Activated CD8-positive, alpha-beta memory T cell treated with anti-CD3 and anti-CD28 coated beads, Interleukin-2, amount 10 ng/mL, durations not matched to agents 7 days and 5 days (primary cell): Measurements from ENCODE around the gene RHBDF1. TPM values are rescaled to one million over a fixed set of nuclear protein-coding genes. Genes with fewer than 3 reads are reported as not detected.
A peak's percentile ranks its signal among the peaks of the same experiment; 100 is the strongest.

Experiments
- ATAC-seq: fragments of 150-1000 bp; cut with Tn5 transposase; one replicate; pipeline ENCODE4 v1.10.0; 2021; ENCODE audit warnings: moderate library complexity
- CTCF ChIA-PET: fragments of 350-600 bp; sonication (Branson Sonifier 250); formaldehyde crosslinking; loops from one replicate; lab custom pipeline; 2021; ENCODE audit warnings: antibody characterized with exemption; lab: Charles Lee
- DNase-seq: peaks from one replicate; pipeline ENCODE4 v3.0.0-alpha.2; 2020
- H3K27ac Mint-ChIP-seq: one replicate; pipeline ENCODE4 v1.8.0; 2021; ENCODE audit warnings: mild to moderate bottlenecking, mixed read lengths
- H3K27me3 Mint-ChIP-seq: one replicate; pipeline ENCODE4 v1.8.0; 2021; ENCODE audit warnings: mixed read lengths
- H3K36me3 Mint-ChIP-seq: one replicate; pipeline ENCODE4 v1.8.0; 2021; ENCODE audit warnings: mild to moderate bottlenecking, mixed read lengths
- H3K4me1 Mint-ChIP-seq: one replicate; pipeline ENCODE4 v1.8.0; 2021; ENCODE audit warnings: mixed read lengths
- H3K4me3 Mint-ChIP-seq: one replicate; pipeline ENCODE4 v1.8.0; 2021; ENCODE audit warnings: mild to moderate bottlenecking, moderate library complexity, mixed read lengths
- H3K9me3 Mint-ChIP-seq: one replicate; pipeline ENCODE4 v1.8.0; 2022; ENCODE audit warnings: low read depth, mixed read lengths
- total RNA-seq, 2 experiments: library from RNA; stranded (reverse); gene quantifications; one replicate each; pipeline ENCODE4 v1.2.3, GENCODE V29; 2021

Gene RHBDF1
- total RNA-seq, 2 experiments from 2014 or later: 0.23 to 0.33 TPM

- Mint-ChIP-seq H3K27me3 (peaks cover 23% of the 10 kb centered on the region), H3K4me1 (peaks cover 29% of the 10 kb centered on the region), H3K36me3 (peaks cover 3% of the 10 kb centered on the region), H3K9me3 (no peaks in the 10 kb centered on the region), H3K4me3 (peak overlapping the region; percentile 86), H3K27ac (no peak overlapping the region)
- peak; percentile 56 for DNase-seq
- CTCF ChIA-PET: interaction anchor here (1.0 to 6.7 kb wide), 5 partner anchors 12 to 285 kb away, joined by 3 to 78 read pairs (median 5); partner anchors contain the start of gene FAM234A
- no peak for ATAC-seq
These were observed 4.3 kb upstream of the RHBDF1 start for GRCh38 chr16:76535-77272.

DNA sequence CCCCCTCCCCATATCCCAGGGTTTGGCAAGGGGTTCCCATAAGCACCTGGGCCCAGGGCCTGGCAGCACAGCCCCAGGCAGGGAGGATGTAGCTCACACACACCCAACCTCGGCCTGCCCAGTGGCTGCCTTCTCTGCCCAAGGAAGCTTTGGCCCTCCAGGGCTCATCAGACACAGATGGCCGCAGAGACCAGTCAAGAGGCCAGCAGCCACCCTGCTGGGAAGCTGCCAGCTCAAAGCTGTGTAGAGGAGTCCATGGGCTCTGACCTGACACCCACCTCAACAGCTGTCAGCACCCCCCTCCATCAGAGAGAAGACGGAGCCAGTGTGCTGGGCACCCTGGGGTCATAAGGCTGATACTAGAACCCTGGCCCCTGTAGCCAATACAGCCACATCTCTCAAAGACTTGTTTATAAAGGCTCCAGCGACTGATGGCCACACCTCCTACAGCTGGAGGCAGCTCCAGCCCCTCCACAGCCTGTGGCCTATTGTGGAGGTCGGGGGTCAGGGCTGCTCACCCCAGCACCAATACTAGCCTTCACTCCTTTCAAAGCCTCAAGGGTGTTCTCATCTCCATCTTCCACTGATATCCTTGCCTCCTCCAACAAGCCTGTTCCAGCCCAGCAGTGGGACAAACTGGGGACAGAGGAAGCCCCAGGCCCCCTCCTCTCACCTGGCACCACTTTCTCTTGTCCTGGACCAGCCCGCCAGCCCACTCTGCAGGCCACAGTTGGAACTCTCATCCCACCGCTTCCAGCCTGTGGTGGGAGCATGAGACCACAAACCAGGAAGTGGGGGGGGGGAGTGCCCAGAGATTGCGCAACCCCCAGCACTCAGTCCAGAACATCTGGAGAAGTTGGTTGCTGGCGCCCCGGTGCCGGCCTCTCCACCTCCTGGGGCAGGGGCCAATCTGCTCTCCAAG, 3.4 kb upstream of the RHBDF1 start:
- H3K4me3 Mint-ChIP-seq: no peak overlapping the region
- no peak overlapping the region for H3K27ac Mint-ChIP-seq
- H3K27me3 Mint-ChIP-seq: peaks cover 30% of the 10 kb centered on the region
- H3K4me1 Mint-ChIP-seq: peaks cover 29% of the 10 kb centered on the region
- ATAC-seq: no peak
- DNase-seq: no peak
- H3K36me3 Mint-ChIP-seq: peaks cover 3% of the 10 kb centered on the region
- CTCF ChIA-PET: interaction anchor here (0.8 to 14.8 kb wide), 8 partner anchors 11 to 287 kb away, joined by 3 to 350 read pairs (median 5); partner anchors contain the start of genes POLR3K and SNRNP25
- H3K9me3 Mint-ChIP-seq: no peaks in the 10 kb centered on the region

- CTCF ChIA-PET: interaction anchor here (1.4 to 14.8 kb wide), 6 partner anchors 10 to 288 kb away, joined by 3 to 350 read pairs (median 6); partner anchors contain the start of genes POLR3K and SNRNP25
- Mint-ChIP-seq H3K27me3 (peaks cover 39% of the 10 kb centered on the region), H3K36me3 (peaks cover 3% of the 10 kb centered on the region), H3K4me3 (no peak overlapping the region), H3K27ac (no peak overlapping the region), H3K9me3 (no peaks in the 10 kb centered on the region), H3K4me1 (peaks cover 29% of the 10 kb centered on the region)
- ATAC-seq (no peak), DNase-seq (no peak)
These were observed 2.4 kb upstream of the RHBDF1 start for GRCh38 chr16:74747-75334.

- Mint-ChIP-seq H3K4me1 (peaks cover 23% of the 10 kb centered on the region), H3K36me3 (no peaks in the 10 kb centered on the region), H3K27ac (no peak overlapping the region), H3K9me3 (no peaks in the 10 kb centered on the region), H3K4me3 (no peak overlapping the region), H3K27me3 (peaks cover 39% of the 10 kb centered on the region)
- DNase-seq (no peak), ATAC-seq (no peak)
- CTCF ChIA-PET: interaction anchor here (1.4 to 14.8 kb wide), 5 partner anchors 9 to 288 kb away, joined by 3 to 350 read pairs (median 6); partner anchors contain the start of genes POLR3K and SNRNP25
These were observed 1.8 kb upstream of the RHBDF1 start for GRCh38 chr16:74051-74746.

DNA sequence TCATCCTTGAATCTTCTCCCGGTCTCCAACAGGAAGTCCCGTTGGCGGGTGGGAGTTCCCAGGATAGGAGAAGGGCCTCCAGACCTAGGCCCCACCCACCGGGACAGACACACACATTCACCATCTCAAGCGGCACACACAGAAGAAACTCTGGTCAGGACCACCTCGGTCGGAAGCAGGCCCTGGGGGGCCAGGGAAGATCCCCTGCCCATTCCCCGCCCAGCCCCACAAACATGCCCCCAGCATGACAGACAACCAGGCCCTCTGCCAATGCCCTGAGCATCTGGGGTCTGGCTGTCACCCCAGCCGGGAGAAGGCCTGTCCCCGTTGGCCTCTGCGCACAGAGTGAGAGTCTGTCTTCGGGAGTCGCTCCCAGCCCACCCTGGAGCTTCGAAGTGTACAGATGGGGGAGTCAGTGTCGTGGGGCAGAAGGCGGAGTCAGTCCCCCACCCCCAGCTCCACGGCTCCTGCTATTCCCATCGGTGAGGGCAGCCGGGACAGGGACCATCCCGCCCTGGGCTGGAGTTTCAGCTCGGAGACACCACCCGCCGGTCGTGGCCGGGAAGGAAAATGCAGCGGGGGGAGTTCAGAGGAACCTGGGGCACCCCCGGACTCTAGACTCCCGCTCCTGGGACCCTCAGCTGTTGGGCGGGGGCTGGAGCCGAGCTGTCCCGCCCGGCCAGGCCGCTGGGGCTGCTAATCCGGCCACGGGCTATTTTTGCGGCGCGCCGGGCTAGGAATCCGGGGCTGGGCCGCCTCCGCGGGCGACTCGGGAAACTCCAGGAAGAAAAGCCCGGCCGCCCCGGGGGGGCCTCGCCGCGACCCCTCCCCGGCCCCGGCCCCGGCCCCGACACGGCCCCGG, 660 bp downstream of the RHBDF1 start:
- DNase-seq (no peak), ATAC-seq (no peak)
- no peaks in the 10 kb centered on the region for H3K36me3 Mint-ChIP-seq
- H3K9me3 Mint-ChIP-seq: no peaks in the 10 kb centered on the region
- no peak overlapping the region for H3K4me3 Mint-ChIP-seq
- peaks cover 13% of the 10 kb centered on the region for H3K4me1 Mint-ChIP-seq
- H3K27me3 Mint-ChIP-seq: peaks cover 39% of the 10 kb centered on the region
- H3K27ac Mint-ChIP-seq: no peak overlapping the region
- CTCF ChIA-PET: interaction anchor here (1.1 to 14.8 kb wide), 3 partner anchors 25 to 35 kb away, joined by 5 to 350 read pairs (median 6); no protein-coding TSS in a partner anchor

DNA sequence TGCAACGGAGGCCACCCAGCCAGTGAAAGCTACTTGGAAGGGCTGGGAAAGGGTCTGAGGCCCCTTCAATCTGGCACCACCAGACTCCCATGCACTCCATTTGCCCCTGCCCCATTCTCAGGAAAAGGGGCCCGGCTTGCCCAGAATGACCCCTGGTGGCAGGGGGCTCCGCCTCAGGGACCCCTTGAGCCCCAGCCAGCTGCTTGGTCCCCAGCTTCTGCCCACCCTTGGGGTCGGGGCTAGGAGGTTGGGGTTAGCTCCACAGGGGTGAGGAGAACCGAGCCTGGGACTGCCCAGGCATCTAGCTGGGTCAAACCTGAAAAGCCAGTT, 1.3 kb downstream of the RHBDF1 start:
- Mint-ChIP-seq H3K9me3 (no peaks in the 10 kb centered on the region), H3K36me3 (no peaks in the 10 kb centered on the region), H3K27me3 (peaks cover 39% of the 10 kb centered on the region), H3K4me3 (no peak overlapping the region), H3K27ac (no peak overlapping the region), H3K4me1 (peaks cover 7% of the 10 kb centered on the region)
- ATAC-seq: no peak
- CTCF ChIA-PET: interaction anchor here (1.1 to 14.8 kb wide), 2 partner anchors 26 to 36 kb away, joined by 5 to 350 read pairs; no protein-coding TSS in a partner anchor
- no peak for DNase-seq

DNA sequence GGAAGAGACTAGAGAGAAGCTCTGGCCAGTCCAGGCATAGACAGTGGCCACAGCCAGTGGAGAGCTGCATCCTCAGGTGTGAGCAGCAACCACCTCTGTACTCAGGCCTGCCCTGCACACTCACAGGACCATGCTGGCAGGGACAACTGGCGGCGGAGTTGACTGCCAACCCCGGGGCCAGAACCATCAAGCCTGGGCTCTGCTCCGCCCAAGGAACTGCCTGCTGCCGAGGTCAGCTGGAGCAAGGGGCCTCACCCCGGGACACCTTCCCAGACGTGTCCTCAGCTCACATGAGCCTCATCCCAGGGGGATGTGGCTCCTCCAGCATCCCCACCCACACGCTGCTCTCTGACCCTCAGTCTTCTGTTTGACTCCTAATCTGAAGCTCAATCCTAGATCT, 3.2 kb downstream of the RHBDF1 start:
- no peak for DNase-seq
- H3K27ac Mint-ChIP-seq: no peak overlapping the region
- no peak overlapping the region for H3K4me3 Mint-ChIP-seq
- no peaks in the 10 kb centered on the region for H3K9me3 Mint-ChIP-seq
- no peak for ATAC-seq
- peaks cover 3% of the 10 kb centered on the region for H3K4me1 Mint-ChIP-seq
- CTCF ChIA-PET: interaction anchor here (1.1 to 14.8 kb wide), 3 partner anchors 28 to 38 kb away, joined by 3 to 350 read pairs (median 4); no protein-coding TSS in a partner anchor
- H3K36me3 Mint-ChIP-seq: no peaks in the 10 kb centered on the region
- peaks cover 31% of the 10 kb centered on the region for H3K27me3 Mint-ChIP-seq

DNA sequence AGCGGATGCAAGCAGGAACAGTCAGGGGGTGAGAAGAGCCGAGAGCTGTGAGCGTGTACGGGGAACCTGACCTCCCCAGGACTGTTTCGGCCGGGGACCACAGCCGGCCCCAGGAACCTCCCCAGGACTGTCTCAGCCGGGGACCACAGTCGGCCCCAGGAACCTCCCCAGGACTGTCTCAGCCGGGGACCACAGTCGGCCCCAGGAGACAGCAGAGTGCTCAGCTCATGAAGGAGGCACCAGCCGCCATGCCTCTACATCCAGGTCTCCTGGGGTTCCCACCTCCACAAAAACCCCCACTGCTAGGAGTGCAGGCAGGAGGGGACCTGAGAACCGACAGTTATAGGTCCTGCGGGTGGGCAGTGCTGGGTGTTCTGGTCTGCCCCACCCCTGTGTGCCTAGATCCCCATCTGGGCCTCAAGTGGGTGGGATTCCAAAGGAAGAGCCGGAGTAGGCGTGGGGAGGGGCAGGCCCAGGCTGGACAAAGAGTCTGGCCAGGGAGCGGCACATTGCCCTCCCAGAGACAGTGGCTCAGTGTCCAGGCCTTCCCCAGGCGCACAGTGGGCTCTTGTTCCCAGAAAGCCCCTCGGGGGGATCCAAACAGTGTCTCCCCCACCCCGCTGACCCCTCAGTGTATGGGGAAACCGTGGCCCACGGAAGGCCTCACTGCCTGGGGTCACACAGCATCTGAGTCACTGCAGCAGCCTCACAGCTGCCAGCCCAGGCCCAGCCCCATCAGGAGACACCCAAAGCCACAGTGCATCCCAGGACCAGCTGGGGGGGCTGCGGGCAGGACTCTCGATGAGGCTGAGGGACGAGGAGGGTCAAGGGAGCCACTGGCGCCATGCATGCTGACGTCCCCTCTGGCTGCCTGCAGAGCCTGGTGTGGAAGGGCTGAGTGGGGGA, 4.3 kb downstream of the RHBDF1 start:
- CTCF ChIA-PET: interaction anchor here (4.9 to 14.8 kb wide), 3 partner anchors 9 to 29 kb away, joined by 37 to 350 read pairs (median 78); partner anchors contain the start of gene MPG
- H3K27me3 Mint-ChIP-seq: peaks cover 22% of the 10 kb centered on the region
- ATAC-seq: no peak
- H3K9me3 Mint-ChIP-seq: no peaks in the 10 kb centered on the region
- no peaks in the 10 kb centered on the region for H3K36me3 Mint-ChIP-seq
- peaks cover 3% of the 10 kb centered on the region for H3K4me1 Mint-ChIP-seq
- no peak for DNase-seq
- no peak overlapping the region for H3K4me3 Mint-ChIP-seq
- no peak overlapping the region for H3K27ac Mint-ChIP-seq

DNA sequence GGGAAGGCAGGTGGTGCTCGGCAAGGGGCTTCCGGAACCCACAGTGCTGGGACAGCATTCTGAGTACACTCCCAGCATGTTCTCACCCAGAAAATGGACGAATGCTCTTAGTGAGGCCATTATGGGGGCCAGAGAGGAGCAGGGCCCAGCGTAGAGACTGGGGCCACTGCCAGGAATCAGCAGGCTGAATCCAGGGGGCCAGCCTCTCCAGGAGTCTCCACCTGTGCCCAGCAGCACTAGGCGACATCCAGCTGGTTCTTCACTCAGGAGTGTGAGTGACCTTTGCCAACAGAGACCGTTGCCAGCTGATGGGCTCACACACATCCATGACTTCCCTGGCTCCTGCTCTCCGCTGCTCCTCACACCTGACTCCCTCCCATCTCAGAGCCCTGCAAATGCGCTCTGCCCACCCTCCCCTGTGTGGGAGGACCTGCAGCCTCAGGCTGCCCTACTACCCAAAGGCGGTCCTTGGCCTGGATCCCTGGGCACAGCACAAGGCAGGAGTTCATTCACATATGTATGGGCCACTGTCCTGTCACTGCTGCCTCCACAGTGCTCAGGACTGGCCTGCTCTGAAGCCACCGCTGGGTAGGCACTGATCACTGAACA, 5.1 kb downstream of the RHBDF1 start:
- CTCF ChIA-PET: interaction anchor here (3.3 to 14.8 kb wide), 4 partner anchors 9 to 29 kb away, joined by 17 to 350 read pairs (median 58); partner anchors contain the start of gene MPG
- DNase-seq (no peak), ATAC-seq (no peak)
- no peaks in the 10 kb centered on the region for H3K9me3 Mint-ChIP-seq
- no peak overlapping the region for H3K27ac Mint-ChIP-seq
- no peaks in the 10 kb centered on the region for H3K36me3 Mint-ChIP-seq
- peaks cover 18% of the 10 kb centered on the region for H3K27me3 Mint-ChIP-seq
- no peak overlapping the region for H3K4me3 Mint-ChIP-seq
- H3K4me1 Mint-ChIP-seq: no peaks in the 10 kb centered on the region

DNA sequence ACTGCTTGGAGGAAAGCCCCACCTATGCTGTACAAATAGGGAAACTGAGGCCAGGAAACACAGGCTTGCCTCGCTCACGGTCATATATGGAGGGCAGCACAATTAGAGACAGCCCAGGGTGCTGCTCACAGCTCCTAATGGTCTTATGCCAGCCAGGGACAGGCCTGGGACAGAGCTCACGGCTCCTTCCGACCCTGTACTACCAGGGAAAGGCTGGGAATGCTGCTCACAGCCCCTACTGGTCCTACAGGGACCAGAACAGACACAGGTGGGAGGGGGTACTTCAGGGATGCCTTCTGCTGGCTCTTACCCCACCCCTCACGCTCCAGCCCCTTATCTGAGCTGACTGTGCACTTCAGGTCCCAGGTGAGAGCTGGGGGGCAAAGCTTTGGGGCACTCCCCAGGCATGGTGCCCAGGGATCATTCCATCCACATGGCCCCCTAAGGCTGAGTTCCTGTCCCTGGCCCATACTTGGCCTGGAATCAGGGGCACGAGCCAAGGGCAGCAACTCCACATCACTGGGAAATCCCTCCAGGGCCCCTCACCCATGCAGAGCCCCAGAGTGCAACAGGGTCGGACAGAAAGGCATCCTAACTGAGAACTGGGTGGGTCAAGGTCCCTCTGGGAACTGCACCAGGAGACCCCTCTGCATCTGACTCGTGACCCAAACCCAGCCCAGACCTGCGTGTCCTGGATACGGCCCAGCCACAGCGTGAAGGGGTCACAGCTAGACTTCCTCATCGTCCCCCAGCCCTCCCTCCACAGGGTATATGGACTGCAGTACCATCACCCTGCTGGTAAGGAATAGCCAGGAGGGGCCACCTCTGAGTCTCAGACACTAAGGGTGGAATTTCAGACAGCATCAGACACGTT, 5.9 kb downstream of the RHBDF1 start:
- DNase-seq (no peak), ATAC-seq (no peak)
- Mint-ChIP-seq H3K27me3 (peaks cover 15% of the 10 kb centered on the region), H3K4me1 (no peaks in the 10 kb centered on the region), H3K4me3 (no peak overlapping the region), H3K36me3 (no peaks in the 10 kb centered on the region), H3K9me3 (no peaks in the 10 kb centered on the region), H3K27ac (no peak overlapping the region)
- CTCF ChIA-PET: interaction anchor here (0.7 to 14.8 kb wide), 31 partner anchors 10 to 305 kb away, joined by 3 to 350 read pairs (median 5); partner anchors contain the start of genes HBQ1, MPG, POLR3K and SNRNP25
